RPMI8226 (cell line): ENCODE data around the gene PTPRR.
A peak's percentile ranks its signal among the peaks of the same experiment; 100 is the strongest.
"Not testable (repeated sequence)": the region's sequence is repeated elsewhere in the genome, so short reads cannot be mapped to it uniquely, and the experiment has no call there.

Source experiments
- DNase-seq: peaks from one replicate; pipeline ENCODE4 v3.0.0-alpha.2; 2015

PTPRR gene

DNA sequence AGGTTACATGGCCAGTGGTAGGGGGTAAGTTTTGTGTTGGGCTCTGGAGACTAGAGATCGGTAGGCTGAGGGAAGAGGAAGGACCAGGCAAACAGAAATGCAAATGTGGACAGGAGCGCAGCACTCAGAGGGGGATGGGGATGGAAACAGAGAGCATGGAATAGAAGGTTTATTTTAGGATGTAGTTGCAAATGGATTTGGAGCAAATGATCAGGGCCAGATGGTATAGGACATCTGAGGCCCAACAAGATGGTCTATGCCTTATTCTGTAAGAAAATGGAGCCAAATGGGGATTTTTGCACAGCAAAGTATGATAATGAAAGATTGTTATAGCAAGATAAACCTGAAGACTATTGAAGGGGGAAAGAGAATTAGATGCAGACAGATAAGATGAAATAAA, 180.8 kb downstream of the PTPRR start:
- no peak for DNase-seq

DNA sequence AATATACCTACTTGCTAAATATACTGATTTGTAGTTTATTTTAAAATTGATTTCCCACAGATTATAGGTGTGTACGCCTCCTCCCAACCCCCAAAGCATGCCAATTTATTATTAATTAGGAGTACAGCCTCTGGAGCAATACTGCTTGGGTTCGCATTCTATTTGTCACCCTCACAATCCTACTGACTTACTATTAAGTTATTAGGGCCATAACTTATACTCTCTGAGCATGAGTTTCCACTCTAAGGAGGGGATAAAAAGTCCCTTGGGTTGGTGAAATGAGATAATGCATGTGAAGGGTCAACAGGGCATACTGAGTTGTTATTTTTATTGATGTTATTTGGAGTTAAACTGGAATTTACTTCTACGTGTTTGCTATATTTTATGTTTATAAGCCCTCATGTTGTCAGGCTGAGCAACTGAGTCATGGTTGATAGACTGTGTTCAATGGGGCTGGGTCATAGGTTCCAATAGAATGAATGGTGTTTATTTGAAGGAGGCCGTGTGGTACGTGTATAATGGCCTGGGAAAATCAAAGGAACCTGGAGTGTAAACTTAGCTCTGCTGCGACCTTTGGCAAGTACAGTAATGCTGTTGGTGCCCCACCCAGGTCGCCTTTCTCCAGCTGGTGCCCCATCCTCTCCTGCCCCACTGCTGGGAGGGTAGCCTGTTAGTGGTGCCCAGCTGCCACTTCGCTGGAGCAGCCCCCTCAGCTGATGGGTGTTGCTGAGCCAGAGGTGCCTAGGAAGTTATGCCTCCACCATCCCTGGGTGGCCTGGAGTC, 184.0 kb downstream of the PTPRR start:
- no peak for DNase-seq

DNA sequence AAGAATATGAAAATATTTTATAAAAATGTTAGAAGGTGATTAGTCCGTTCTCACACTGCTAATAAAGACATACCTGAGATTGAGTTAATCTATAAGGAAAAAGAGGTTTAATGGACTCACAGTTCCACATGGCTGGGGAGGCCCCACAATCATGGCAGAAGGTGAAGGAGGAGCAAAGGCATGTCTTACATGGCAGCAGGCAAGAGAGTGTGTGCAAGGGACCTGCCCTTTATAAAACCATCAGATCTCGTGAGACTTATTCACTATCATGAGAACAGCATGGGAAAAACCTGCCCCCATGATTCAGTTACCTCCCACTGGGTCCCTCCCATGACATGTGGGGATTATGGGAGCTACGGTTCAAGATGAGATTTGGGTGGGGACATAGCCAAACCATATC, 185.3 kb downstream of the PTPRR start:
- DNase-seq = not testable (repeated sequence)

DNA sequence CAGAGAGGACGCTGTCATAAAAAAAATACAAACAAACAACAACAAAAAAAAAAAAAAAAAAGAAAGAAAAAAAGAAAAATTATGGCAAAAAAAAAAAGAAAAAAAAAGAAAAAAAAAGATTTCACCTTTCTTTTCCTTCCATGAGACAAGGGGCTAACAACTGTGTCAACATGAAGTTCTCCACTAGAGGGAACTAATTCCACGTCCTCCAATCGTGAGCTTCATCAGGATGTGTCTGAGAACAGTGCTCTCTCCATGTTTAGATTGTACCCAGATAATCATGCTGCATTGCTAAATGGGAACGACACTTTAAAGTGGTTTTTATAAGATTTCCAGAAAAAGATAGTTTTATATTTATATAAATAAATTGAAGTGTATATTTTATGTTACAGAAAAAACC, 187.2 kb downstream of the PTPRR start:
- DNase-seq = peak; percentile 61

DNA sequence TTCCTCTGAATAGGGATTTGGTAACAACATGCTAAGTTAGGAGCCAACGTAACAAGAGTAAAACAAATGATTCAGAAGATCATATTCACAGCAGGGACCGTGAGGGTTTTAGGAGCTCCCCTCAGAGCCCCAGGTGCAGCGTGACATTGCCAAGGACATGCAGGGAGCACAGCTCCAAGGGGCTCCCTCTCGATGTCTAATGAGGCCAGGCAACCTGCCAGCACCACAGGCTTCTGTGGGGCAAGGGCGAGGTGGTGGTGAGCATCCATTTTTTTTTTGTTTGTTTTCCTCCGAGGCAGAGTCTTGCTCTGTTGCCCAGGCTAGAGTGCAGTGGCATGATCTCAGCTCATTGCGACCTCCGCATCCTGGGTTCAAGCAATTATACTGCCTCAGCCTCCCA, 188.3 kb downstream of the PTPRR start:
- DNase-seq = no peak

DNA sequence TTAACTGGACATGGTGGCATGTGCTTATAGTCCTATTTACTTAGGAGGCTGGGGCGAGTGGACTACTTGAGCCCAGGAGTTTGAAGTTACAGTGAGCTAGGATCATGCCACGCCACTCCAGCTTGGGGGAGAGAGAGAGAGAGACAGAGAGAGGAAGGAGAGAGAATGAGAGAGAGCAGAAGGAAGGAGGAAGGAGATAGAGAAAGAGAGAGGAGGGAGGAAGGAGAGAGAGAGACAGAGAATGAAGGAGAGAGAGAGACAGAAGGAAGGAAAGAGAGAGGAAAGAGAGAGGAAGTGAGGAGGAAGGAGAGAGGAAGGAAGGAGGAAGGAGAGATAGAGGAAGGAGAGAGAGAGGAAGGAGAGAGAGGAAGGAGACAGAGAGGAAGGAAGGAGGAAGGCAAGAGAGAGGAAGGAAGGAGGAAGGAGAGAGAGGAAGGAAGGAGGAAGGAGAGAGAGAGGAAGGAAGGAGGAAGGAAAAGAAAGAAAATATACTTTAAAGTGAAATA, 189.8 kb downstream of the PTPRR start:
- no peak for DNase-seq

DNA sequence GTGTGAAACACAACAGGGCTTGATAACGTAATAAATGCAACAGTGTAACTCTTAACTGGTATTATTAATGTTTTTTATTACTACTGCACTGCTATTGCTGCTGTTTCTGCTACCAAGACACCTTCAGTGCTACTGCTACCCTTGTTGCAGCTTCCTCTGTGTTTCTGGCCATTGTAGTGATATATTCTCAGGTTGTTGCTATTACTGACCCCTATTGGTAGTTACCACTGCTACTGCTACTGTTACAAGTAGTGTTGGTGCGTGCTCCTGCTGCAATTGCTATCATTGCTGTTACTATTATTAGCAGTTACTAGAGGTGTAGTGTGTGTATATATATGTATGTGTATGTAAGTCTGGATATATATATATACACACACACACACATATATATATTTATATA, 196.1 kb downstream of the PTPRR start:
- DNase-seq = no peak

DNA sequence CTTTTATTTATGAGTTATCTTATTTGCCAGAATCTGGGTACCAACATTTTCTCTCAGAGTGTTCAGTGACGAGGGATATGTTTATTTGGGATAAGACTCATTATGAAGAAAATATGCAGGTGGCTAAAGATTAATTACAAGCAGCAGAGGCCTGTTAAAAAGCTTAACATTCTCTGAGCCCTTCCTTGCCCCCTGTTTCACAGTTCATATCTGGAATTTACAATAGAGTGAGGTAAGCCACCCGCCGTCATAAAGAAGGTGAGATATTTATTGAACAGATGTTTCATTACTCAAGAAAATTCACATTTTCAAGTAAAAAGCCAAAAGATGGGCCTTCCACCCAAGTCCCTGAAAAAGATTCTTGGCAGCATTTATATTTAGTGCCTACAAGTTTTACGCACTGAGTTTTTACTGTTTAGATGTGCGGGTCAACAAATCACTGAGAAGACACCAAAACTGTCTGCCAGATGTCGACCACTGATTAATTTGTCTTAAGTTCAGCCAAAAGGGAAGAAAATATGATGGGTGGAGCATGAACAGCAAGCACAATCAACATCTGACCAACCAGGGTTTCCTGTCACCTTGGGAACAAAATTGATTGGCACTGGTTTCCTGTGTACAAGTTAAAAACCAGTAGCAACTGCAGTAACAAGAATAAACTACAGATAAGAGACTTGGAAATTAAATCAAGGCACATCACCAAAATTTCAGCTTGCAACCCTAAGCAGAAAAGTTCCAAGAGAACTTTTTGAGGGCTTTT, 197.8 kb downstream of the PTPRR start:
- DNase-seq = no peak

DNA sequence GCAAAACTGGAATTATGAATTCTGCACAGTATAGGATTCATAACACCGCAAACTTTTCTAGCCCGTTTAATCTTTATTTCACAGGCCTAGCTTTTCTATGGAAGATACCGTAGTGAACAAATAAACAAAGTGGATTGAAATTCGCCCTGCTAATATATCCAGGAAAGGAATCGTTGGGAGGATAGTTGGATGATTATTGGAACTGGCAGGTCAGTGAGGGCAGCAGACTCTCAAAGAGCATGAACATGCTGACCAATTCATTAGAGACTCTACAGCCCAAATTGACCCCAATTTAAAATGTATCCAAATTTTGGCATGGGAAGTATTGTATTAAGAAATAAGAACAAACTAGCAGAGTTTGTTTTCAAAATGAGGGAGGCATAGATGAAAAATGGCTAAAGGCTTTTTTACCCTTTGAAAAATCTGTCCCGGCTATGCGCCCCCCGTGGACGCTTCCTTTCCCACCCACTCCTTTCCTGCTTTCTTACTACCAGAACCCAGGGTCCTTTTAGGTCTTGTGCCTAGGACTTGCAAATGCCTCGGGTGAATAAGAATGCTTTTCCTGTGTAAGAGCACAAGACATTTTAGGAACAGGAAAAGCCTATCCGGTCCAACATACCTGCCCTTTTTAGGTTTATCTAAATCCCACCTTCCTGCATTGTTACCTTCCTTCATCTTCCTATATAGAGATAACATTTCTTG, 198.7 kb downstream of the PTPRR start:
- DNase-seq = no peak

DNA sequence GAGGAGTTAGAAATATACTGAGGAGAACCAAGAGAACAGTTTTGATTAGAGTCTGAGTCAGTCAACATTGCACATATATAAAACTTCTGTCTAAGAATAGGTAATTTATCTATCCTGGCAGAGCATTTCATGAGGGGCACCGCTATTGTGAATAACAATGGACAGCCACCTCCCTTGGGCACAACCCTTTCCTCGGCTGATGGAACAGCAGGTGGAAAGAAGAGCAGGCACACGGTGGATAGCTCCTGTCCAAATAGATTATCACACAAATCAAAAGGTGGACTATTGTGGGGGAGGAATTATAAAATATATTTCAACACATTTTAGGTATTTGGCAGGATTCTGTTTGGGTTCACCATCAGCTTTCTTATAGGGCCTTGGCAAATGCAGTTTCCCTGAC, 199.3 kb downstream of the PTPRR start:
- DNase-seq = no peak

DNA sequence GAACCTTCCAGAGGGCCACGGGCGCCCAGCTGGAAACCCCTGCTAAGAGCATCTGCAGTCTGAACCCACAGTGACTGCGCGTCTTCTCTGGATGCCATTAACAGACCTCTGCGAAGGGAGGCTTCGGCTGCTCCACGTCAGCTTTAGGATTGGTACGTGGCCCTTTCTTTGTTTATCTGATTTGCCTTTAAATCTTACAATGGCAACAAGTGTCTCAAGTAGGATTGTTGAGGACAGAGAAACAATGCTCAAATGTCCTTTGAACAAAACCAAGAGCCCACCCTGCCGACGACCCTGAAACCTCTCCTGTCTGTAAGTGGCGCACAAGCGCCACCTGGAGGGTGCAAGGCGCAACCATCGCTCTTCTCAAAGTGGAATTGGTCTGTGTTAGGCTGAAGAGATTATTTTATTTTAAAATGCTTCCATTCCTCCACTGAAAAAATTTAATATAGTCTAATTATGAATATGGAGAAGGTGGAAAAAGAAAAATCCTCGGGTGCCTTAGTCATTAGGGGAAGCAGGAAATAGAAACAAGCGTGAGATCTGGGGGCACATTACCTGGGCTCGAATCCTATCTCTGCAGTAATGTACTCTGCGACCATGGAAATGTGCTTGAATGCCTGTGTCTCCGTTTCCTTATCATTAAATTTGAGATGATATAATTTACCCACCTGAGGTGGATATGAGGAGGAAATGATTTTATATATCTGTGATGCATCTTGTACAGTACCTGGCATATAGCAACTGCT, 200.7 kb downstream of the PTPRR start:
- peak; percentile 14 for DNase-seq

DNA sequence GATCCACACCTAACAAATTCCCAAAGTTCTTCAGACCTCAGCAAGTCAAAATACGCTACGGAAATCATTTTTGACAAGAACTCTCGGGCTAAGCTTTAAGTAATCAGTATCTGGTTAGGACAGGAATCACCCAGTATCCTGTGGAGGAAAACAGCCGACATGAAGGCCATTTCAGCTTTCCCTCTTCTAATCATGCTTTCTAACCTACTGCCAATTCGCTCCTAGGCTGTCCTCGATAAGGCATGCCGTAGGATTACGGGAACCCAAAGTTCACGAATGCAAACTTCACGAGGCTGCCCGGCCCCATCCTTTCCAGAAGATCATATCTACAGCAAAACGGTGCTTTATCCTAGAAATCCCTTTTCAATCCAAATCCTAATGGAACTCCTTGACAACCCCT, 201.5 kb downstream of the PTPRR start:
- DNase-seq = no peak

DNA sequence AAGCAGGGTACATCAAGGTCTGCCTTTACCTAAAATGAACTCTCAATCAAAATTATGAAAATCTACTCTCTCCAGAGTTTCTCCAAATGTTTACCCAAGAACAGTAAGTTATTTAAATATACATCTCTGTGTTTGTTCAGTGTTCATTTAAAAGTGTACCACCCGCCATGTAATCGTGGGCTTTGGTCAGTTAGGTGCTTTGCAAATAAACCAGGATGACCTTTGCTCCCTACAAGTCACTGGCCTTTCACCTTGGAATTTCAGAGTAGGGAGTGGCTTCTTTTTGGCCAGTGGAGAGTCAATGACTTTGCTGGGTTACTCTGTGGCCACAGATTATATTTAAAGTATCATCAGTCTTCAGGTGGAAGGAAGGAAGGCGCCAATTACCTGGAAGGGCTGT, 208.7 kb downstream of the PTPRR start:
- no peak for DNase-seq

DNA sequence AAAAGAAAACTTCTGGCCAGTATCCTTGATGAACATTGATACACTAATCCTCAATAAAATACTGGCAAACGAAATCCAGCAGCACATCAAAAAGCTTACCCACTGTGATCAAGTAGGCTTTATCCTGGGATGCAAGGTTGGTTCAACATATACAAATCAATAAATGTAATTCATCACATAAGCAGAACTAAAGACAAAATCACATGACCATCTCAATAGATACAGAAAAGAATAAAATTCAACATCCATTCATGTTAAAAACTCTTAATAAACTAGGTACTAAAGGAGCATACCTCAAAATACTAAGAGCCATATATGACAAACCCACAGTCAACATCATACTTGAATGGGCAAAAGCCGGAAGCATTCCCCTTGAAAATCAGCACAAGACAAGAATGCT, 211.5 kb downstream of the PTPRR start:
- DNase-seq = no peak

DNA sequence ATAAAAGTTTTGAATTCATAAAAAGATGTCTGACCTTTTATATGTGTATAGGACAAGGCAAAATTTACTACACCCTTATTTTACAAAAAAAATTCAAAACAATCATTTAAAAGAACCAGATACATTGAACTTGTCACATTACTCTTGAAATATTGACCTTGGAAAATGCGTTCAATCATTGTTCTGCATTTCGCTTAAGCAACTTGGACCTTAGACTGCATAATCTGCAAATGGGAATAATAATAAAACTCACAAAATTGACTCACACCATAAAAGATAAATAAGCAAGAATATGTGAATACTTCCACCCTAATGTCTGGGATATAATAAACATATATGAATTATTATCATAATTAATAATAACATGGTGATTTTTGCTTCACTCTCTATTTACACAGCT, 213.9 kb downstream of the PTPRR start:
- DNase-seq = no peak

DNA sequence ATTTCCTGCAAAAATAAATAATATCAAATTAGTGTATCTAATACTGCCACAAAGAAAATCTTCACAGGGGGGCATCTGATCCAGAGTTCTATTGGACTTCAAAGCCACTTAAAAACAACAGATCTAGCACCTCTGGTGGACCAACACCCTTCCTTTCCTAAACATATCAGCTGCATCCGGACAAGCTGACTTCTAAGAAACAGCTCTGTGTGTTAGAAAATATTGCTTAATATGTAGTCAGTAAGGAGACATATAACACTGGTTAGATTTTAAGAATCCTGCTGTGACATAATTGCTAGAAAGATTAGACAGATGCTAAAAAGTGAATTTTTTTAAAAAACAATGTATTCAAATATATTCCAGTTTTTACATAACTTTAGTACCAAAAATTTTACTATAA, 222.2 kb downstream of the PTPRR start:
- DNase-seq = no peak

DNA sequence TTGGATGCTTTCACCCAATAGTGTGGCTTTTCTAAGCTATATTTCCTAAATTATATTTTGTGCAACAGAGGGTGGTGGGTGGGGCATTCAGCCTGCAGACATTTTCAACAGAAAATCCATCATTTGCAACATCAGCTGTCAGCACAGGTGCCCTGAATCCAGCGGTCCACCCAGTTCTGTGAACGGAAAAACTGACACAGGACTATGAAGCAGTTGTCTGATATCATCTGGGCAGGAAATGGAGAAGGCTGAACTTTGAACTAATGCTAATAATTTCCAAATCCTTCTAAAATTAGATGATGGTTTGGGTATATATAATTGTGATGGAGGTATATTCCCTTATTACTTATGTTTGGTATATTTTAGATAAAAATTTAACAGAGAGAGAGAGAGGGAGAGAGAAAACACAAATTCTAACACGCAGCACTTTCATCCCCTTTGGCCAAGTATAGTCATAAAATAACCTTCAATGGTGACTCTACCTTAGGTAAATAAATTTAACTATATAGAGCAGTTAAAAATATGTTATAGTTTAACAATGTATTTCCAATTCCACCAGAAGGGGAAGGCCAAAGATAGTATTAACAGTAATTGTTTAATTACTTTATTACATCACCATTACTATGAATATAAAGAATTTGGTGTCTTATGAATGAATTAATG, 225.0 kb downstream of the PTPRR start:
- DNase-seq = no peak

DNA sequence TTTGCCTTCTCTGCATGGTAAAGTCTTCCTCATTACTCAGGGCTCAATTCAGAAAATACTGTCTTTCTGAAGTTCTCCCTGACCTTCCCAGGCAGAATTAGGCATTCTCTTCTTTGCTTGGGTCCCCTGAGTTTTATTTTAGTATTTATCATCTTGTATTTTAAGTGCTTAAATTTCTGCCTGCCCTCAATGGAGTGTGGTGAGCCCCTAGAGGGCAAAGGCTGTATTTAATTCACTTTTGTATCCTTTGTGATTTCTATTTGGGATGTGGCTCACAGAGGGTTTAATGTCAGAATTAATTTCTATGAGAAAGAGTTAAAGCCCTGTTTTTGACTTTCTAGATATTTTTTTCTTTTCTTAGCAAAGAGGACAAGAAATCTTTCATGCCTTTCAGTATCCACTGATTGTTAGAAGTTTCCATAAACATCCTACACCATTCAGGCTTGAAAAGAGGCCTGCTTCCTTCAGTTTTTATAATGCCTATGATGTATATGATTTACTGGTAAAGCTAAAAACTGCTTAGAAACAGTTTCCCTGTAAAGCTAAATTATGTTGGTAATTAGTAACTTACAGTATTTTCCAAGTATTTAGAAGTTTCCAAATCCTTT, 227.8 kb downstream of the PTPRR start:
- DNase-seq = no peak

DNA sequence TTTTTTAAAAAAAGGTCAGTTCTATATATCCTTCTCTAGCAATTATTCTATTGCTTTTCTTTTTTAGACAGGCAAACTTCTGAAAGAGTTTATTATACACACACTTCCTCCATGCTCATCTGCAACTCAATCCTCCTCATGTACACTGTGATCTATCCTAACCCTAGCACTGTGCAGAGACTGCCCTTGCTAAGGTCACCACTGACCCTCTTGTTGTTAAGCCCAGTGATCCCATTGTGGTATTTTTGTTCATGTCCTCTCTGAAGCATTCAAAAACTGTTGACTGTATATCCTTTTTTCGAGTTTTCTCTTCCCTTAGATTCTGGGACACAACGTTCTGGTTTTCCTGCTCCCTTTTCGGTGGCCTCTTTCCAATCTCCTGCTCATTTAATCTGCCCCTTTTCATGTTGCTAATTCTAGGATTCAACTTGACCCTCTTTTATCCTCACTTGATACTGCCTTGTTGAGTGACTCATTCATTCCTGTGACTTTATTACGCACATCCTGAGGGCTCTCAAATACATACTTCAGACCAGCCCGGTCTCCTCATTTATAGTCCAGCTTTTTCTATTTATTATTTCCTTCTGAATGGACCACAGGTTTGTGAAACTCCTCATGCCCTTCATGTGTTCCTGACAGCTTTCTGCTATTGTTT, 229.4 kb downstream of the PTPRR start:
- DNase-seq = no peak

DNA sequence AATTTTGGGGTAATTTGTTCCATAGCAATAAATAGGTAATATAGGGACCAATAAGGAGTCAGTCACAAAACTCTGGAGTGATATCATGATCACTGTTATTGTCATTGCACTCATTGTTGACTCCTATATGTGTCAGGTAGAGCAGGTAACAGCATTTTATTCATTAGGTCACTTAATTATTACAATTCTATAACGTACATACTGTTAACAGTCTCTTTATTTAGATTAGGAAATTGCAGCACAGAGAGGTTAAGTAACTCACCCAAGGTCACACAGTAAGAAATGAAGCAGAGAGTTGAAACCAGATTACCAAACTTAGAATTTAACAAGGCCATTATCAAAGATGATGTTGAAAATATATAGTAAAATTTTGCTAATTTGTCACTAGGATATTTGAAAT, 233.6 kb downstream of the PTPRR start:
- DNase-seq = no peak

DNA sequence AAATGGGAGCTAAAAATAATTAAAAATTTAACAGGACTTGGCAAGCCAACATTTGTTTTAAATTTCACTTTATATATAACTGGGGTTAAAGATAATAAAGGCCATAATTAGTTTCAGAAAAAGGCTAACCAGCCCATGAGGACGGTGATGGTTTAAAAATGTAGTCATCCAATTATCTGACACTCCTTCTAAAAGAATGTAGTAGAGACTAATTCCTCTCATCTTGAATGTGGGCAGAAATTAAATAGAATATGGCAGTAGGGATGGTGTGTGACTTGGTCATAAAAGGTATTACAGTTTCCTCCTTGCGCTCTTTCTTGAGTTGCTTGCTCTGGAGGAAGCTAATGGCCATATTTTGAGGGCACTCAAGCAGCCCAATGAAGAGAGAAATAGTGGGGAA, 234.2 kb downstream of the PTPRR start:
- DNase-seq = no peak
